Right kidney (tissue), 1 donor: ENCODE measurements around the gene RCOR3.
"Not testable (repeated sequence)": the region's sequence is repeated elsewhere in the genome, so short reads cannot be mapped to it uniquely, and the experiment has no call there.

Experiments used
- DNase-seq: peaks from one replicate; pipeline ENCODE4 v3.0.0-alpha.2; 2016

The RCOR3 gene

DNA sequence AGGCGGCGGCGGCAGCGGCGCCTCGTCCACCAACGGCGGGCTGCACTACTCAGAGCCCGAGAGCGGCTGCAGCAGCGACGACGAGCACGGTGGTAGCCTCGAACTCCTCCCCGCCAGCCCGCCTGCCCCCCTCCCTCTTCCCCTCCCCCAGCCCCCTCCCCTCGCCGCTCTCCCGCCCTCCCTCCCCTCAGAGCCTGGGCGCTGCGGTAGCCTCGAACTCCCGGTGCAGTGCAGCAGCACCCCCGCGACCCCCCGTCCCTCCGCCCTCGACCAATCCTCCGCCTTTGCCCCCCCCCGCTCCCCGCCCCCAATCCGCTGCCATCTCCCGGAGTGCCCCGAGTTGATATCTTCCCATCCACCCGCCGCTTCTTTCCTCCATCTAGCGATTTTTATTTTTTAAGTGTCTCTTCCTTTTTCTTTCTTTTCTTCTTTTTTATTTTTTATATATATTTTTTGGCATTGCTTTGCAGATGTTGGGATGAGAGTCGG lies 516 bp downstream of the RCOR3 start:
- no peak for DNase-seq

GRCh38 chr1:211260141-211261107 lies 1.3 kb downstream of the RCOR3 start:
- DNase-seq = peak; percentile 80

DNA sequence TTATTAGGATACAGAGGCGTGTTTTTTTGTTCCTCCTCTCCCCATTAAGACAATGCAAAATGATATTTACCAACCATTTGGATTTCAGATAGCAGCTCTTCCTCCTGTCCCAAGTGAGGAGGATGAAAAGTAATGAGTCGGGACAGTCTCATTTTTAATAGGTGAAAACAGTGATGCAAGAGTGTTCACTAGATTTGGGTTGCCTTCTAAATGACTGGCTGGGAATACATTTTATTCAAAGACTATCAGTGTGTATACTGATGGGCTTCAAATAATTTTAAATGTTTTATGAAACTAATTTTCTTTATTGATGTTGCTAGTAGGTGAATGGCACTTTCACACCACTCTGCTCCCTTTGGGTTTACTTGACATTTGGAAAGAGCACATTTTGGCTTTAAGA lies 2.1 kb downstream of the RCOR3 start:
- no peak for DNase-seq

GRCh38 chr1:211263022-211263421 lies 3.9 kb downstream of the RCOR3 start:
- not testable (repeated sequence) for DNase-seq

- no peak for DNase-seq
Observed at GRCh38 chr1:211267204-211267857, 8.2 kb downstream of the RCOR3 start.

- no peak for DNase-seq
Observed at GRCh38 chr1:211279340-211279739, 20.2 kb downstream of the RCOR3 start.

DNA sequence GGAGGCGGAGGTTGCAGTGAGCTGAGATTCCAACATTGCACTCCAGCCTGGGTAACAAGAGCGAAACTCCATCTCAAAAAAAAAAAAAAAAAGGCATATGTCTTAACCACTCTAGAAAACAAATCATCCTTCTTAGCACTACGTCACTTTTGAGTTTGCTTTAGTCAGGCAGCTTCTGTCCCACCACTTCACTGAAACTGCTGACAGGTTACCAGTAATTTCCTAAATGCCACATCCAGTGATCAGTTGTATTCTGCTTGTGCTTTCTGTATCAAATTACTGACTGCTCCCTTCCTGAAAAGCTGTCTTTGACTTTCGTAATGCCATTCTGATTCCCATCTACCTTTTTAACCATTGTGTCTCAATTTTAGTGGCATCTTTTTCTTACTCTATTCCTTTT lies 21.7 kb downstream of the RCOR3 start:
- no peak for DNase-seq

DNA sequence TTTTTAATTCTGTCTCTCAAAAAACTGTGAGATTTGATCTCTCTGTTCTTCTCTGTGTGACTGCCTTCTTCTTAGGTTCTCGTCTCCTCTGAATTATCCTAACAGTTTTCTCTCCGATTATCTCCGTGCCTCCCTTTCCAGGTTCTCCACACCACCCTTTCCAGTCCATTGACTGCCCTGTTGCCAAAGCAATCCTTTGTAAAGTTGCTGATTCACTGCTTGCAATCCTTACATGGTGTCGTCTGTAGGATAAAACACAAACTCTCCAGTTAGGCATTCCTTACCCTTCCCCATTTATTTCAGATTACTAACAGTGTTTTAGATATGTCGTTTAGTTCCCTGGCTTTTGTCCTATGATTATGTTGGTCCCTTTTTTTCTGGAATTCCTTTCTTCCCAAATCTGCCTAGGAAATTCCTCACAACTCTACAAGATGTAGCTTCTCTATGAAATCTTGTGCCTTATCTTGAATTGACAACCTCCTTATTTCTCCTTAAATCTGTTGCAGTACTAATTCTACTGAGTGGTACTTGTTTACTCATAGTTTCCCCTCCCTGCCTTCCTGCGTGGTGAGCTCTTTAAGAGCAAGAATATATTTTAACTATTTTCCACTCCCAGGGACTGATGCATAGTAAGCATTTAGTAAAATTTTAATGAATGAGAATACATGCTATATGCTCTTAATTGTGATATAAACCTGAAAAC lies 22.3 kb downstream of the RCOR3 start:
- DNase-seq = no peak

GRCh38 chr1:211282023-211282373 lies 22.8 kb downstream of the RCOR3 start:
- no peak for DNase-seq

GRCh38 chr1:211285196-211285595 lies 26.0 kb downstream of the RCOR3 start:
- DNase-seq = no peak

GRCh38 chr1:211287218-211287617 lies 28.1 kb downstream of the RCOR3 start:
- no peak for DNase-seq

- no peak for DNase-seq
Observed at GRCh38 chr1:211292411-211292810, 33.2 kb downstream of the RCOR3 start.

GRCh38 chr1:211296396-211296795 lies 37.2 kb downstream of the RCOR3 start:
- no peak for DNase-seq

- no peak for DNase-seq
Observed at GRCh38 chr1:211305044-211305443, 45.9 kb downstream of the RCOR3 start.

GRCh38 chr1:211309617-211310016 lies 50.5 kb downstream of the RCOR3 start:
- DNase-seq = no peak

GRCh38 chr1:211313392-211313791 lies 54.2 kb downstream of the RCOR3 start:
- DNase-seq = no peak

DNA sequence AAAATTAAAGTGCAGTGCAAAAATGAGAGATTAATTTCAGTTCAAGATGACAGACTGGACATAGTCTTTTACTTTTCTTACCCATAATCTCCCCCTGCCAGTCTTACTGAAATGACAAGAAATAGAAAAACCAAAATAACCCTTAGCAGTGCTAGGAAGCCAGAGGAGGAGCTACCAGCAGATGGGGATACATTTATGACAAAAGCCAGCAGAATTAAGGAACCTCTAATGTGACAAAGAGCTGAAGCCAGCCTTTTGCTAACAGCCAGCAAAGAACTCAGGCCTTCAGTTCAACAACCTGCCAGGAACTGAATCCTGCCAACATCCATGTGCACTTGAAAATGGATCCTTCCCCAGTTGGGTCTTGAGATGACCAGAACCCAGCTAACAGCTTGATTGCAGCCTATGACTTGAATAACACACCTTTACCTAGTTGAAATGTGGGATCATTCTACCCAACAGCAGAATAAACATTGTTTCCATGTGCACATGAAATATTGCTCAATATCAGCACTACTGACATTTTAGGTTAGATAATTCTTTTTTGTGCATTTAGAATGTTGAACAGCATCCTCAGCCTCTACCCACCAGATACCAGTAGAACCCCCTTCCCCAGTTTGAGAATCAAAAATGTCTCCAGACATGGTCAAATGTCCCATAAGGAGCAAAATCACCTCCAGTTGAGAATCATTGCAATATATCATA lies 59.6 kb downstream of the RCOR3 start:
- DNase-seq = no peak

GRCh38 chr1:211319892-211320291 lies 60.7 kb downstream of the RCOR3 start:
- DNase-seq = no peak

DNA sequence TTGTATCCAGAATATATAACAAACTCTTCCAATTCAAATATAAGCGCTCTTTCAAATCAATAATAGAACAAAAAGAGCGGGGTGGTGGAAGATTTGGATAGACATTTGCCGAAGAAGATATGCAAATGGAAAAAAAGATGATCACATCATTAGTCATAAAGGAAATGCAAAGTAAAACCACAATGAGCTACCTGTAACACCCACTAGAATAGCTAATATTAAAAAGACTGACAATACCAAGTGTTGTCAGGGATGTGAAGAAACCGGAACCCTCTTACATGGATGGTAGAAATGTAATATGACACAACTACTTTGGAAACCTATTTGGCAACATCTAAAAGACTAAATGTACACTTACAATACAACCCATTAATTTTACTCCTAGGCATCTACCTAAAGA lies 61.8 kb downstream of the RCOR3 start:
- DNase-seq = no peak

DNA sequence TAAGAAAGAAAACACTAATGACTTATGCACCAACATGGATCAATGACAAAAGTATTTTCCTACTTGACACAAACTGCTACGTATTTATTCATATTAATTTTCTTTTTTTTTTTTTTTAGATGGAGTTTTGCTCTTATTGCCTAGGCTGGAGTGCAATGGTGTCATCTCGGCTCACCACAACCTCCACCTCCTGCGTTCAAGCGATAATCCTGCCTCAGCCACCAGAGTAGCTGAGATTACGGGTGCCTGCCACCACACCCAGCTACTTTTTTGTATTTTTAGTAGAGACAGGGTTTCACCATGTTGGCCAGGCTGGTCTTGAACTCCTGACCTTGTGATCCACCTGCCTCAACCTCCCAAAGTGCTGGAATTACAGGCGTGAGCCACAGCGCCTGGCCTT lies 62.5 kb downstream of the RCOR3 start:
- not testable (repeated sequence) for DNase-seq

DNA sequence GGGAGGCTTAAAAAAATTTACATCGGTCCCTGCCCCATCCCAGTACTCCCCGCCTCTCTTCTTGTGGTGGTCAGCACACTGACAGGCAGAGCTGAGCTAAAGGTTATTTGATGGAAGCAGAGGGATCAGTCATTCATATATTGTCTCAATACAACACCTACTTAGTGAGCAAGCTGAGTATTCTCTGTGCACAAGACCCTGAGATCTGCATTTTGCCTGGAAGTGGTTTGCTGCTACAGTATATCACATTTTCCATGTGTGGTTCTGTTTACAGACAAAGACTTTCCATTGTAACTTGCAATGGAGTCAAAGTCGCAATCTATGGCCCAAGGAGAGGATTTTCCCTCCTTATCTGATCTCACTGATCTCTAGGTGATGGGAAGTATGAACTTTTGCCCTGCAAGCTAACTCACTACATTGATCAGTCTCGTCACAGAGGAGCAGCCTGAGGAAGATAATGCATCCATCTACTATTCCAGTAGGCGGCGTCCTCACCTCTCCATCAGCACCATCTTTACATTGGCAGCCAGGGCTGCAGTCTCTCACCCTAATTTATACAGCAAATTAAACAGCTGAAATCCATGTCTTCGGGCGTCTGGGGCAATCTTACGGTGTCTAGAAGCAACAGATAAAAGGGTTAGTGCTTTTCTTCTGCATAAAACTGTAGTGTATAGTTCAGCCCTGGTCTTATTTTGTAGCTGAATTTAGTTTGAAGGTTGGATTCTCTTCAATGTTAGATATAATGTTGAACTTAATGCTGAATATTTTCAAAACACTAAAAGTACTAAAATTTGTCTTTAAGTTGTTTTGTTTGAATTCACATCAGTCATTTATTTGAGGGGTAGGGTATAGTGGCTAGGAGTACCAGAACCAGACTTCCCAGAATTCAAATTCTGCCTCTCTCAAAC lies 64.2 kb downstream of the RCOR3 start:
- no peak for DNase-seq
